Activated CD4-positive, alpha-beta T cell treated with anti-CD3 and anti-CD28 coated beads, Interleukin-2, amount 50 U/mL, for 48 hours (primary cell): ENCODE data around the gene PTPRN2.

Source experiments
- DNase-seq, 2 experiments: peaks; one replicate each; pipeline ENCODE4 v3.0.0-alpha.2; 2020

The PTPRN2 gene

GRCh38 chr7:157613575-157614322 is 973.9 kb downstream of the PTPRN2 start:
- DNase-seq = no peak

- DNase-seq = peak; percentile 52 to 58
Observed at GRCh38 chr7:157612664-157613561, 974.7 kb downstream of the PTPRN2 start.

- DNase-seq = no peak
Observed at GRCh38 chr7:157612009-157612663, 975.5 kb downstream of the PTPRN2 start.

GRCh38 chr7:157611341-157611740 is 976.3 kb downstream of the PTPRN2 start:
- DNase-seq = no peak

GRCh38 chr7:157610671-157611295 is 976.8 kb downstream of the PTPRN2 start:
- DNase-seq = no peak

- no peak for DNase-seq
Observed at GRCh38 chr7:157609932-157610640, 977.5 kb downstream of the PTPRN2 start.

GRCh38 chr7:157609516-157609915 is 978.1 kb downstream of the PTPRN2 start:
- no peak for DNase-seq

- DNase-seq = no peak
Observed at GRCh38 chr7:157607218-157607617, 980.4 kb downstream of the PTPRN2 start.

- no peak for DNase-seq
Observed at GRCh38 chr7:157606140-157606539, 981.5 kb downstream of the PTPRN2 start.

GRCh38 chr7:157605638-157606037 is 982.0 kb downstream of the PTPRN2 start:
- DNase-seq = no peak

GRCh38 chr7:157604661-157605381 is 982.8 kb downstream of the PTPRN2 start:
- DNase-seq = no peak

- DNase-seq = no peak
Observed at GRCh38 chr7:157603716-157604115, 983.9 kb downstream of the PTPRN2 start.

- no peak for DNase-seq
Observed at GRCh38 chr7:157603005-157603404, 984.6 kb downstream of the PTPRN2 start.

- DNase-seq = no peak
Observed at GRCh38 chr7:157602581-157602980, 985.0 kb downstream of the PTPRN2 start.

- DNase-seq = no peak
Observed at GRCh38 chr7:157602156-157602555, 985.5 kb downstream of the PTPRN2 start.

GRCh38 chr7:157601530-157601929 is 986.1 kb downstream of the PTPRN2 start:
- DNase-seq = no peak

GRCh38 chr7:157599491-157599890 is 988.1 kb downstream of the PTPRN2 start:
- DNase-seq = no peak

- DNase-seq = no peak
Observed at GRCh38 chr7:157597562-157597961, 990.1 kb downstream of the PTPRN2 start.

GRCh38 chr7:157596881-157597280 is 990.7 kb downstream of the PTPRN2 start:
- DNase-seq = no peak

- no peak for DNase-seq
Observed at GRCh38 chr7:157596471-157596870, 991.2 kb downstream of the PTPRN2 start.

GRCh38 chr7:157596026-157596425 is 991.6 kb downstream of the PTPRN2 start:
- no peak for DNase-seq
